ENCODE data around the gene ZNF213.

GRCh38 chr16:3115561-3115960 lies 19.3 kb upstream of the ZNF213 start:
- TF ChIP-seq, protein P1, sequence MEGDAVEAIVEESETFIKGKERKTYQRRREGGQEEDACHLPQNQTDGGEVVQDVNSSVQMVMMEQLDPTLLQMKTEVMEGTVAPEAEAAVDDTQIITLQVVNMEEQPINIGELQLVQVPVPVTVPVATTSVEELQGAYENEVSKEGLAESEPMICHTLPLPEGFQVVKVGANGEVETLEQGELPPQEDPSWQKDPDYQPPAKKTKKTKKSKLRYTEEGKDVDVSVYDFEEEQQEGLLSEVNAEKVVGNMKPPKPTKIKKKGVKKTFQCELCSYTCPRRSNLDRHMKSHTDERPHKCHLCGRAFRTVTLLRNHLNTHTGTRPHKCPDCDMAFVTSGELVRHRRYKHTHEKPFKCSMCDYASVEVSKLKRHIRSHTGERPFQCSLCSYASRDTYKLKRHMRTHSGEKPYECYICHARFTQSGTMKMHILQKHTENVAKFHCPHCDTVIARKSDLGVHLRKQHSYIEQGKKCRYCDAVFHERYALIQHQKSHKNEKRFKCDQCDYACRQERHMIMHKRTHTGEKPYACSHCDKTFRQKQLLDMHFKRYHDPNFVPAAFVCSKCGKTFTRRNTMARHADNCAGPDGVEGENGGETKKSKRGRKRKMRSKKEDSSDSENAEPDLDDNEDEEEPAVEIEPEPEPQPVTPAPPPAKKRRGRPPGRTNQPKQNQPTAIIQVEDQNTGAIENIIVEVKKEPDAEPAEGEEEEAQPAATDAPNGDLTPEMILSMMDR (conservative IDR thresholded peaks at IDR 0.05; ENCODE audit: low read length): peak; percentile 19; the same call in 1 of the 2 replicates
- TF ChIP-seq EZH2phosphoT487 (IDR thresholded peaks at IDR 0.05; ENCODE audit: borderline replicate concordance): no peak
